HG03108 (cell line): Measurements from ENCODE around the gene SCGB1D1.
"Not testable (repeated sequence)": the region's sequence is repeated elsewhere in the genome, so short reads cannot be mapped to it uniquely, and the experiment has no call there.

Experiments
- ATAC-seq: cut with Tn5 transposase; IDR thresholded peaks from one replicate; pipeline ENCODE4 v1.9.1; 2021; ENCODE audit warnings: moderate library complexity; ENCODE audit not compliant: unreplicated experiment

SCGB1D1 gene

DNA sequence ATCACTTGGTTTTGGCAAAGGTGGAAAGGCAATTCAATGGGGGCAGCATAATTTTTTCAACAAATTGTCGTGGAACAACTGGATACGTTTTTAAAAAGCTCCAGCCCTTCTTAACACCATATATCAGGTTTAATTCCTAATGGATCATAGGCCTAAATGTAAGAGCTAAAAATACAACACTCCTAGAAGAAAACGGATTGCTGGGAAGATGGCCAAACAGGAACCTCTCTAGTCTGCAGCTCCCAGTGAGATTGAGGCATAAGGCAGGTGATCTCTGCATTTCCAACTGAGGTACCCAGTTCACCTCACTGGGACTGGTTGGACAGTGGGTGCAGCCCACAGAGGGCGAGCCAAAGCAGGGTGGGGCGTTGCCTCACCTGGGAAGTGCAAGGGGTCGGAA lies 32.4 kb upstream of the SCGB1D1 start:
- ATAC-seq = no peak

DNA sequence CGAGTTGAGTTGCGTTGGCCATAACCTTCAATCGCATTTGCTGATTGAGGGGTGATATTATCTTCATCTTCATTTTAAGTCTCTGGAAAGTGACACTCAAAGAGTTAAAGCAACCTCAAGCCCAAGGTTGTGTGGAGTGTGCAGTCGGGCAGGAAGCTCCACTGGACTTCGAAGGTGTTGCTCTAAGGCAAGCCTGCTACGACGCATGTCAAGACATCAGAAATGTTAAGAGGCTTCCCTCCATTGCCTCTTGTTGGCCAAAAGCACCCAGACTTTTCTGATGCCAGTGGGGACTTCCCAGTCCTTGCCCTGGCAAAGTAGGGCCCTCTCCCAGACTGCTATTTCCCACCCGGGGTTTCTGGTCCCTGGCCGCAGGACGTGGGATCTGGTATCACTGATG lies 23.6 kb upstream of the SCGB1D1 start:
- no peak for ATAC-seq

DNA sequence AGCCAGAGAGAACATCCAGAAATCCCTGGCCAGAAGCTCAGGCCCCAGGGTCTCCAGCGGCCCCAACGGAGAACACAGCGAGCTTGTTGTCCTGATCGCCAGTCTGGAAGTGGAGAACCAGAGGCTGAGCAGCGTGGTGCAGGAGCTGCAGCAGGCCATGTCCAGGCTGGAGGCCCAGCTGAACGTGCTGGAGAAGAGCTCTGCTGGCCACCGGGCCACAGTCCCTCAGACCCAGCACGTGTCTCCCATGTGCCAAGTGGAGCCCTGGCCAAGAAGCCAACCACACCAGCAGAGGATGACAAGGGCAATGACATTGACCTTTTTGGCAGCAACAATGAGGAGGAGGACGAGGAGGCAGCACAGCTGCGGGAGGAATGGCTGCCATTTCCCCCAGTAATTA lies 20.6 kb upstream of the SCGB1D1 start:
- no peak for ATAC-seq

DNA sequence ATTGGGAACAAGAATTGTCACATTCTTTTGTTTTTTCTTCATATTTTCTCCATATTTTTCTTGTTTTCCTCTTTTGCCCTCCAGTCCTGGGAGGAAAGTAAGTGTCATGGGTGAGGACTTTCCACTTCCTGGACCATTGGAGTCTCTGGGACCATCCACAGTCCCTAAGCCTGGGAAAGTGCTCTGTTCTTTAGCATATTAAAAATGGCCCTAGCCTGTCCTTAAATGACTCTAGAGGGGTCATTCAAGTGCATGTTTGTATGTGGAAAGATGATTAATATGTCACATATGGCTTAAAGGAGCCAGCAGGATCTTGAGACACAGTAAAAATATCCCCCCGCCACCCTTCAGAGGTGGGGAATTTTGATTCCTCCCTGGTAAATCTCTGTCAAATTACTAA lies 20.1 kb upstream of the SCGB1D1 start:
- no peak for ATAC-seq

DNA sequence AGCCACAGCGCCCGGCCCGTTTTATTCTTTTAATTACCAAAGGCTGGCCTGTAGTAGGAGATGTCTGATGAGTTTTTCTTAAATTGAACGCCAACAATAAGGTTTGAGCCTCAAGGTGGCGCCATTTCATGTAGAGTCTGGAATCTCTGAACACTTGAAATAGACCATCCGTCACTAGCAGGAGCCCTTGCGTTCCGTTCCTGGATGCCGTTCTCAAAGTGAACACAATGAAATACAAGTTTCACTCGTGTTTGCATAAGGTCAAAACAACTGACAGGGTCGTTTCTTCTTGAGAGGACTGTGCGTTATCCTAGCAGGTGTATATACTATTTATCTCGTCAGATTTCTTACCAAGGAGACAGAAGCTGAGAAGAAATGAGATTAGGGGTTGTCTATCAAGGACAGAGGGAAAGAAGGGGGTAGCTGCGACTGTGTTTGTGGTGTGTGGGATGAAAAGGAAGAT lies 18.7 kb upstream of the SCGB1D1 start:
- ATAC-seq = no peak

GRCh38 chr11:62172294-62172693 lies 17.7 kb upstream of the SCGB1D1 start:
- no peak for ATAC-seq

- no peak for ATAC-seq
These were observed 13.2 kb upstream of the SCGB1D1 start for GRCh38 chr11:62176766-62177165.

- ATAC-seq = no peak
These were observed 10.0 kb upstream of the SCGB1D1 start for GRCh38 chr11:62179995-62180394.

DNA sequence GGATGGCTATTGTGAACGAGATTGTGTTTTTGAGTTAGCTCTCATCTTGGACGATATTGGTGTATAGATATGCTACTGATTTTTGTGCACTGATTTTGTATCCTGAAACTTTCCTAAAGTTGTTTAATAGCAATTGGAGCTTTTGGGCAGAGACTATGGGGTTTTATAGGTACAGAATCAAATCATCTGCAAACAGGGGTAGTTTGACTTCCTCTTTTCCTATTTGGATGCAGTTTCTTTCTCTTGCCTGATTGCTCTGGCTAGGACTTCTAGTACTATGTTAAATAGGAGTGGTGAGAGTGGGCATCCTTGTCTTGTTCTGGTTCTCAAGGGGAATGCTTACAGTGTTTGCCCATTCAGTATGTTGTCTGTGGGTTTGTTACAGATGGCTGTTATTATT lies 8.9 kb upstream of the SCGB1D1 start:
- ATAC-seq = no peak

GRCh38 chr11:62182147-62182891 lies 7.7 kb upstream of the SCGB1D1 start:
- ATAC-seq = no peak

GRCh38 chr11:62186195-62186594 lies 3.8 kb upstream of the SCGB1D1 start:
- ATAC-seq = no peak

DNA sequence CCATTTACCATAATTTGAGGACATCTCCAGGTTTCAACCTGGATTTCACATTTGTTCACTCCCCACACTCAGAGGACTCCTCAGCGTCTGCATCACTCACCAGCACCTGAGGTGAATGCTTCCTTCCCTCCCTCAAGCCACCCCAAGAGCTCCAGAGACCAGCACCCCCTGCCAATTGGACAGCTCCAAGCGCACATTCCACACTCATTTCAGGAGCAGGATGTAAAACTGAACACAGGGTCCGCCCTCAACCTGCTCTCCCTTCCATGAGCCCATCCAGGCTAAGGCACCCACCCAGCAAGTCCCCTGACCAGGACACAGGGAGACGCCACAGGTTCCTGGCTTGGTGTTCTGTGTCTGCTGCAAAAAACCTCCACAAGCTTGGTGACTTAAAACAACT lies 3.9 kb downstream of the SCGB1D1 start:
- no peak for ATAC-seq

DNA sequence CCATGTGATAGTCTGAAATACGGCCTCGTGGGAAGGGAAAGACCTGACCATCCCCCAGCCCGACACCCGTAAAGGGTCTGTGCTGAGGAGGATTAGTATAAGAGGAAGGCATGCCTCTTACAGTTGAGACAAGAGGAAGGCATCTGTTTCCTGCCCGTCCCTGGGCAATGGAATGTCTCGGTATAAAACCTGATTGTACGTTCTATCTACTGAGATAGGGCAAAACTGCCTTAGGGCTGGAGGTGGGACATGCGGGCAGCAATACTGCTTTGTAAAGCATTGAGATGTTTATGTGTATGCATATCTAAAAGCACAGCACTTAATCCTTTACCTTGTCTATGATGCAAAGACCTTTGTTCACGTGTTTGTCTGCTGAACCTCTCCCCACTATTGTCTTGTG lies 5.0 kb downstream of the SCGB1D1 start:
- ATAC-seq = not testable (repeated sequence)

- ATAC-seq = no peak
These were observed 5.9 kb downstream of the SCGB1D1 start for GRCh38 chr11:62195945-62196344.

- ATAC-seq = not testable (repeated sequence)
These were observed 7.4 kb downstream of the SCGB1D1 start for GRCh38 chr11:62197400-62197799.

- ATAC-seq = no peak
These were observed 11.4 kb downstream of the SCGB1D1 start for GRCh38 chr11:62201376-62201775.

GRCh38 chr11:62202910-62203309 lies 12.9 kb downstream of the SCGB1D1 start:
- no peak for ATAC-seq

DNA sequence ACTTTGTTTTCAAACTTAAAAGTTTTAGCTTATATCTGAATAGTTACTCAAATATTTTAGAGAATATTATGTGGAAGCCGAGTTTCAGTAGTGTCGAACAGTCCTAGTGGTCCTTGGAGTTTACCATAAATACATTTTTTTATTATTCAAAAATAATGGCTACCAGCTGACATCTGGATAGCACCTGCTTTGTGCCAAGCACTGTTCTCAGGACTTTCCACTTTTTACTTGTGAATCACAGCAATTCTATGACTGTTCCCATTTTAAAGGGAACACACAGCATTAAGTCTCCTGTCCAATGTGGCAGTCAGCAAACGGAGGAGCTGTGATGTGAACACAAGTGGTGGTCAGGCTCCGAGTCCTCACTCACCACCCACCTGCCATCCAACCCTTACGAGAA lies 14.4 kb downstream of the SCGB1D1 start:
- no peak for ATAC-seq

- no peak for ATAC-seq
These were observed 15.4 kb downstream of the SCGB1D1 start for GRCh38 chr11:62205441-62205840.

DNA sequence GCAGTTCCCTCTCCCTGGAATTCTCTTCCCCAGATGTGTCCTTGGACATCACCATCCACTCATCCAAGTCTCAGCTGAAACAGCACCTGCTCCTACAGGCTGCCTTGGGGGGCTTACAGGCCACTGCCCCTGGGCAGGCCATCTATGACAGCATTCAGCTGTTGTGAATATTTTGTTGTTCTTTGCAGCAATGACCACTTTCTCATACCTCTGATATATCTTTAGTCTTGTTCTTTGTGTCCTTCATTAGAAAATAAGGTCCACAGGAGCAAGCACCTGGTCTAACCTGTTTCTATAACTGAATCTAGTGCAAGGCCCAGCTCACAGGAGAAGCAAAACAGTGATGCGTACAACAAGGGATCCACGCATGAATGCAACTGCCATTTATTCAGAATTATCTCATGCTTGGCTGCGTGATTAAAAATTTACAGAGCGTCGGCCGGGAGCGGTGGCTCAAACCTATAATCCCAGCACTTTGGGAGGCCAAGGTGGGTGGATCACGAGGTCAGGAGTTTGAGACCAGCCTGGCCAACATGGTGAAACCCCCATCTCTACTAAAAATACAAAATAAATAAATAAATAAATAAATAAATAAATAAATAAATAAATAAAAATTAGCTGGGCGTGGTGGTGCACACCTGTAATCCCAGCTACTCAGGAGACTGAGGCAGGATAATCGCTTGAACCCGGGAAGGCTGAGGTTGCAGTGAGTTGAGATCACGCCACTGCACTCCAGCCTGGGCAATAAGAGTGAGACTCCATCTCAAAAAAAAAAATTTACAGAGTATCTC lies 16.5 kb downstream of the SCGB1D1 start:
- ATAC-seq = not testable (repeated sequence)

- no peak for ATAC-seq
These were observed 18.7 kb downstream of the SCGB1D1 start for GRCh38 chr11:62208785-62209144.

DNA sequence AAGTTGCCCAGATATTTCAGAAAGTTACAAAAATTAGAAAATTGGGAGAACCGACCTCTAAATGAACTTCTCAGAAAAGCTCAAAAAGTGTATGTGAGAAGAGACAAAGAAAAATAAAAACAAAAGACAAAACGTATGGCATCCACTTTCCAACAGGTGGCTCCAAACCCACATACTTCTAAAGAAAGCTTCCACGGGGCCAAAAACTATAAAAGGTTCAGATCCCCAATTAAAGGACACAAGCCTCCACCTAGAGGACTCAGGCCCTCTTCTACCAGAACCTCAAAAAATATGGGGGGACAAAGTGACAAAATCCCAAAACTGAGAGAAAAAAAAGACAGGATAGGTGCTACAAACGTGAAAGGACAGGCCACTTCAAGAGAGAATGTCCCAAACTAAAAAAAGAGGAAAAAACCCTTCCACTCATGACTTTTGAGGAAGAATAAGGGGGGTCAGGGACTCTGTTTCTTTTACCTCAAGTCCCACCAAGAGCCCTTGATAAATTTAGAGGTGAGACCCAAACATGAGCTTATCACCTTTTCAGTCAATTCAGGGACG lies 27.3 kb downstream of the SCGB1D1 start:
- no peak for ATAC-seq
